Mesendoderm (in vitro differentiated cells): ENCODE measurements around the gene TRPC4AP.
"Not testable (repeated sequence)": the region's sequence is repeated elsewhere in the genome, so short reads cannot be mapped to it uniquely, and the experiment has no call there.

ENCODE experiments used
- DNase-seq: peaks from one replicate; pipeline ENCODE4 v3.0.0; 2013
- H2AK5ac ChIP-seq: 2 replicates; pipeline ENCODE4 v1.6.1; 2013; ENCODE audit warnings: low read length, inconsistent platforms
- H2BK120ac ChIP-seq: 2 replicates; pipeline ENCODE4 v1.6.1; 2013; ENCODE audit warnings: low read depth, mild to moderate bottlenecking, low read length, moderate library complexity, mixed read lengths
- H2BK15ac ChIP-seq: replicated peaks from 2 replicates; pipeline ENCODE4 v1.6.1; 2013; ENCODE audit warnings: low read depth, mild to moderate bottlenecking, moderate library complexity
- H2BK5ac ChIP-seq: 2 replicates; pipeline ENCODE4 v1.6.1; 2013; ENCODE audit warnings: low read length, inconsistent platforms
- H3K18ac ChIP-seq: 2 replicates; pipeline ENCODE4 v1.6.1; 2013; ENCODE audit warnings: mild to moderate bottlenecking, low read length, mixed read lengths
- H3K23ac ChIP-seq: one replicate; pipeline ENCODE4 v1.6.1; 2013; ENCODE audit warnings: low read length
- H3K27ac ChIP-seq: 2 replicates; pipeline ENCODE4 v1.5.1; 2013; ENCODE audit warnings: low read depth, mild to moderate bottlenecking, inconsistent platforms, low read length, moderate library complexity
- H3K27me3 ChIP-seq: 2 replicates; pipeline ENCODE4 v1.6.1; 2013; ENCODE audit warnings: low read length, control low read depth, mild to moderate bottlenecking, inconsistent platforms; ENCODE audit not compliant: insufficient read depth, poor library complexity
- H3K36me3 ChIP-seq: 2 replicates; pipeline ENCODE4 v1.6.1; 2013; ENCODE audit warnings: low read length, inconsistent platforms; ENCODE audit not compliant: control insufficient read depth, insufficient read depth
- H3K4ac ChIP-seq: one replicate; pipeline ENCODE4 v1.6.1; 2013; ENCODE audit warnings: low read depth, mild to moderate bottlenecking, low read length, moderate library complexity
- H3K4me1 ChIP-seq: 2 replicates; pipeline ENCODE4 v1.6.1; 2013; ENCODE audit warnings: low read depth, low read length, inconsistent platforms; ENCODE audit not compliant: control insufficient read depth
- H3K4me2 ChIP-seq: 2 replicates; pipeline ENCODE4 v1.6.1; 2013; ENCODE audit warnings: low read length
- H3K4me3 ChIP-seq: 2 replicates; pipeline ENCODE4 v1.5.1; 2013; ENCODE audit warnings: mild to moderate bottlenecking, low read length
- H3K56ac ChIP-seq: one replicate; pipeline ENCODE4 v1.6.1; 2013; ENCODE audit warnings: low read length
- H3K79me1 ChIP-seq: 2 replicates; pipeline ENCODE4 v1.6.1; 2013; ENCODE audit warnings: low read length, inconsistent platforms
- H3K79me2 ChIP-seq: 2 replicates; pipeline ENCODE4 v1.6.1; 2013; ENCODE audit warnings: mild to moderate bottlenecking, low read length; ENCODE audit not compliant: control insufficient read depth, insufficient read depth
- H3K9ac ChIP-seq: 2 replicates; pipeline ENCODE4 v1.6.1; 2013; ENCODE audit warnings: low read length, inconsistent platforms
- H4K5ac ChIP-seq: one replicate; pipeline ENCODE4 v1.6.1; 2013; ENCODE audit warnings: low read length
- H4K8ac ChIP-seq: one replicate; pipeline ENCODE4 v1.6.1; 2013; ENCODE audit warnings: low read depth, mild to moderate bottlenecking, control low read depth, low read length, moderate library complexity
- WGBS: extraction: QIAGEN DNeasy Blood & Tissue Kit; methylation state at CpG from one replicate; pipeline ENCODE4 v1.1.7; 2013; ENCODE audit warnings: low lambda C conversion rate, missing lambda C conversion rate; ENCODE audit not compliant: insufficient coverage; ENCODE audit errors: extremely low coverage; 5-methylcytosine and 5-hydroxymethylcytosine counted together

The TRPC4AP gene

GRCh38 chr20:35060168-35060567 lies 32.4 kb downstream of the TRPC4AP start:
- peaks cover 9% of the 10 kb centered on the region for H3K79me1 ChIP-seq
- DNase-seq, result no peak
- no peak overlapping the region for H2AK5ac ChIP-seq
- no peak overlapping the region for H3K4me2 ChIP-seq
- peaks cover 2% of the 10 kb centered on the region for H3K36me3 ChIP-seq
- no peak overlapping the region for H3K18ac ChIP-seq
- WGBS, result no CpG with 5 or more reads among the region's 5 CpGs
- H2BK5ac ChIP-seq, result no peak overlapping the region
- H3K23ac ChIP-seq, result no peak overlapping the region
- no peak overlapping the region for H3K9ac ChIP-seq
- H3K4ac ChIP-seq, result no peak overlapping the region
- no peak overlapping the region for H2BK15ac ChIP-seq
- H3K27me3 ChIP-seq, result no peaks in the 10 kb centered on the region
- no peak overlapping the region for H2BK120ac ChIP-seq
- H3K4me3 ChIP-seq, result no peak overlapping the region
- H3K56ac ChIP-seq, result no peak overlapping the region
- H3K27ac ChIP-seq, result no peak overlapping the region
- H4K8ac ChIP-seq, result no peak overlapping the region
- H3K79me2 ChIP-seq, result peaks cover 10% of the 10 kb centered on the region
- H4K5ac ChIP-seq, result no peak overlapping the region
- H3K4me1 ChIP-seq, result peaks cover under 1% of the 10 kb centered on the region

DNA sequence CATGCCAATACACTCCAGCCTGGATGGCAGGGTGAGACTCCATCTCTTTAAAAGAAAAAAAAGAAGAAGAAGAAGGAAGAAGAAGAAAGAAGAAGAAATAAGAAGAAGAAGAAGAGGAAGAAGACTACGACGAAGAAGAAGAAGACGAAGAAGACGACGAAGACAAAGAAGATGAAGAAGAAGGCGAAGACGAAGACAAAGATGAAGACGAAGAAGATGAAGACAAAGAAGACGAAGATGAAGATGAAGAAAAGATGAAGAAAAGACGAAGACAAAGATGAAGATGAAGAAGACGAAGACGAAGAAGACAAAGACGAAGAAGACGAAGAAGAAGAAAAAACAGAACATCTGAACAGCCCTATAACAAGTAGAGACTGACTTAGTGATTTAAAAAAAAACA lies 33.0 kb downstream of the TRPC4AP start:
- WGBS, result 100% methylated on average over 8 of the region's 14 CpGs
- H3K79me2 ChIP-seq, result peaks cover 8% of the 10 kb centered on the region

DNA sequence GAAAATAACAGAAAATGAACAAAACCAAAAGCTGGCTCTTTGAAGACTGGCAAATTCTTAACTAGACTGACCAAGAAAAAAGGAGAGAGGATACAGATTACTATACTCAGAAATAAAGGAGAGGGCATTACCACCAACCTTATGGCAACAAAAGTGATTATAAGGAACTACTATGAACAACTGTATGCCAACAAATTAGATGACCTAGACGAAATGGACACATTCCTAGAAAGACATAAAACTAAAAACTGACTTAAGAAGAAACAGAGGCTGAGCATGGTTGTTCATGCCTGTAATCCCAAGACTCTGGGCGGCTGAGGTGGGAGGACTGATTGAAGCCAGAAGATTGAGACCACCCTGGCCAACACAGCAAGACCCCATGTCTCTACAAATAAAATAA lies 33.5 kb downstream of the TRPC4AP start:
- H3K4me3 ChIP-seq, result no peak overlapping the region
- no peak overlapping the region for H3K18ac ChIP-seq
- no peak overlapping the region for H3K56ac ChIP-seq
- no peak overlapping the region for H3K27ac ChIP-seq
- peaks cover 7% of the 10 kb centered on the region for H3K79me1 ChIP-seq
- WGBS, result no CpG with 5 or more reads among the region's 2 CpGs
- H3K79me2 ChIP-seq, result peaks cover 7% of the 10 kb centered on the region
- no peak for DNase-seq
- H3K23ac ChIP-seq, result no peak overlapping the region
- no peak overlapping the region for H4K8ac ChIP-seq
- no peak overlapping the region for H3K9ac ChIP-seq
- no peak overlapping the region for H3K4ac ChIP-seq
- H2BK120ac ChIP-seq, result no peak overlapping the region
- peaks cover 2% of the 10 kb centered on the region for H3K36me3 ChIP-seq
- H3K27me3 ChIP-seq, result no peaks in the 10 kb centered on the region
- no peak overlapping the region for H2BK15ac ChIP-seq
- no peak overlapping the region for H3K4me2 ChIP-seq
- H2BK5ac ChIP-seq, result no peak overlapping the region
- no peak overlapping the region for H2AK5ac ChIP-seq
- H4K5ac ChIP-seq, result no peak overlapping the region
- H3K4me1 ChIP-seq, result no peaks in the 10 kb centered on the region

More for the DNA sequence above, 33.0 kb downstream of the TRPC4AP start:
- Histone ChIP-seq H3K27me3 (no peaks in the 10 kb centered on the region), H3K79me1 (peaks cover 7% of the 10 kb centered on the region), H3K36me3 (peaks cover 2% of the 10 kb centered on the region), H2BK120ac (no peak overlapping the region), H3K4me2 (no peak overlapping the region), H3K4me1 (no peaks in the 10 kb centered on the region), H3K9ac (no peak overlapping the region), H4K8ac (no peak overlapping the region), H2BK15ac (no peak overlapping the region), H2AK5ac (no peak overlapping the region), H3K56ac (no peak overlapping the region), H2BK5ac (no peak overlapping the region), H3K23ac (no peak overlapping the region), H4K5ac (no peak overlapping the region), H3K18ac (no peak overlapping the region), H3K27ac (no peak overlapping the region), H3K4ac (no peak overlapping the region), H3K4me3 (no peak overlapping the region)
- no peak for DNase-seq

- Histone ChIP-seq H3K23ac (no peak overlapping the region), H4K5ac (no peak overlapping the region), H2BK120ac (no peak overlapping the region), H2BK5ac (no peak overlapping the region), H3K4me3 (no peak overlapping the region), H3K36me3 (peaks cover 2% of the 10 kb centered on the region), H3K4me2 (no peak overlapping the region), H3K27ac (no peak overlapping the region), H3K18ac (no peak overlapping the region), H3K56ac (no peak overlapping the region), H3K79me1 (peaks cover 4% of the 10 kb centered on the region), H2AK5ac (no peak overlapping the region), H3K27me3 (no peaks in the 10 kb centered on the region), H2BK15ac (no peak overlapping the region), H3K9ac (no peak overlapping the region), H3K4me1 (no peaks in the 10 kb centered on the region), H4K8ac (no peak overlapping the region), H3K79me2 (peaks cover 5% of the 10 kb centered on the region), H3K4ac (no peak overlapping the region)
- DNase-seq, result no peak
- no CpG with 5 or more reads among the region's 9 CpGs for WGBS
Measured at GRCh38 chr20:35055445-35056276, 36.9 kb downstream of the TRPC4AP start.

DNA sequence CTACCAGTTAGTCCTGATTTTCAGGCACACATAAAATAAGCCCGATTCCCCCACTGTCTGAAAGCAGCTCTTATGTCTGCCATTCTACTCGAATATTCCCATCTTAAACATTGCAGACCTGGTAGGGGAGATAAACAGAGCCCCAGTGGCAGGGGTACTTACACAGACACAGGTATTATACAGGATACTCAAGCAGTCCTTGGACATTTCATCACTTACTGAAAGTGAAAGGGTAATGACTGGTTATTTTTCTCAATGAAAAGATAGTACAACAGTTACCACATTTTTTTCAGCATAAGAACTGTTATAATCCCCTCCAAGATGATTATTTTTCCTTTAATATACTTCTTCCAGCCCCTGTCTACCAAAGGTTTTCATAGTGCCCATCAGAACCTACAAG lies 37.8 kb downstream of the TRPC4AP start:
- Histone ChIP-seq H3K27ac (no peak overlapping the region), H2BK15ac (no peak overlapping the region), H3K18ac (no peak overlapping the region), H4K8ac (no peak overlapping the region), H3K4me3 (no peak overlapping the region), H3K23ac (no peak overlapping the region), H3K79me2 (peaks cover 2% of the 10 kb centered on the region), H3K56ac (no peak overlapping the region), H2AK5ac (no peak overlapping the region), H3K27me3 (no peaks in the 10 kb centered on the region), H2BK120ac (no peak overlapping the region), H3K9ac (no peak overlapping the region), H3K36me3 (peaks cover 2% of the 10 kb centered on the region), H3K4ac (no peak overlapping the region), H3K4me1 (no peaks in the 10 kb centered on the region), H4K5ac (no peak overlapping the region), H3K4me2 (no peak overlapping the region), H3K79me1 (peaks cover 1% of the 10 kb centered on the region), H2BK5ac (no peak overlapping the region)
- no CpG with 5 or more reads among the region's 2 CpGs for WGBS
- DNase-seq, result no peak

GRCh38 chr20:35052616-35053015 lies 40.0 kb downstream of the TRPC4AP start:
- not testable (repeated sequence) for H2AK5ac ChIP-seq, H2BK5ac ChIP-seq, H3K9ac ChIP-seq, H3K36me3 ChIP-seq, H3K4me3 ChIP-seq, H3K4ac ChIP-seq, H3K79me2 ChIP-seq, H4K8ac ChIP-seq, H3K79me1 ChIP-seq, H2BK120ac ChIP-seq, H3K56ac ChIP-seq, H3K4me2 ChIP-seq, H3K4me1 ChIP-seq, H3K23ac ChIP-seq, H3K27me3 ChIP-seq, H4K5ac ChIP-seq, H3K27ac ChIP-seq, H2BK15ac ChIP-seq
- WGBS, result no CpG with 5 or more reads among the region's 5 CpGs
- peak; percentile 77 for DNase-seq
- peak overlapping the region; percentile 41 for H3K18ac ChIP-seq
